GM21825 (cell line): ENCODE measurements around the gene EME1.
"Not testable (repeated sequence)": the region's sequence is repeated elsewhere in the genome, so short reads cannot be mapped to it uniquely, and the experiment has no call there.

ENCODE experiments used
- ATAC-seq: cut with Tn5 transposase; IDR thresholded peaks from one replicate; pipeline ENCODE4 v1.9.1; 2021; ENCODE audit warnings: mild to moderate bottlenecking, moderate library complexity; ENCODE audit not compliant: unreplicated experiment

EME1 gene, protein sequence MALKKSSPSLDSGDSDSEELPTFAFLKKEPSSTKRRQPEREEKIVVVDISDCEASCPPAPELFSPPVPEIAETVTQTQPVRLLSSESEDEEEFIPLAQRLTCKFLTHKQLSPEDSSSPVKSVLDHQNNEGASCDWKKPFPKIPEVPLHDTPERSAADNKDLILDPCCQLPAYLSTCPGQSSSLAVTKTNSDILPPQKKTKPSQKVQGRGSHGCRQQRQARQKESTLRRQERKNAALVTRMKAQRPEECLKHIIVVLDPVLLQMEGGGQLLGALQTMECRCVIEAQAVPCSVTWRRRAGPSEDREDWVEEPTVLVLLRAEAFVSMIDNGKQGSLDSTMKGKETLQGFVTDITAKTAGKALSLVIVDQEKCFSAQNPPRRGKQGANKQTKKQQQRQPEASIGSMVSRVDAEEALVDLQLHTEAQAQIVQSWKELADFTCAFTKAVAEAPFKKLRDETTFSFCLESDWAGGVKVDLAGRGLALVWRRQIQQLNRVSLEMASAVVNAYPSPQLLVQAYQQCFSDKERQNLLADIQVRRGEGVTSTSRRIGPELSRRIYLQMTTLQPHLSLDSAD

DNA sequence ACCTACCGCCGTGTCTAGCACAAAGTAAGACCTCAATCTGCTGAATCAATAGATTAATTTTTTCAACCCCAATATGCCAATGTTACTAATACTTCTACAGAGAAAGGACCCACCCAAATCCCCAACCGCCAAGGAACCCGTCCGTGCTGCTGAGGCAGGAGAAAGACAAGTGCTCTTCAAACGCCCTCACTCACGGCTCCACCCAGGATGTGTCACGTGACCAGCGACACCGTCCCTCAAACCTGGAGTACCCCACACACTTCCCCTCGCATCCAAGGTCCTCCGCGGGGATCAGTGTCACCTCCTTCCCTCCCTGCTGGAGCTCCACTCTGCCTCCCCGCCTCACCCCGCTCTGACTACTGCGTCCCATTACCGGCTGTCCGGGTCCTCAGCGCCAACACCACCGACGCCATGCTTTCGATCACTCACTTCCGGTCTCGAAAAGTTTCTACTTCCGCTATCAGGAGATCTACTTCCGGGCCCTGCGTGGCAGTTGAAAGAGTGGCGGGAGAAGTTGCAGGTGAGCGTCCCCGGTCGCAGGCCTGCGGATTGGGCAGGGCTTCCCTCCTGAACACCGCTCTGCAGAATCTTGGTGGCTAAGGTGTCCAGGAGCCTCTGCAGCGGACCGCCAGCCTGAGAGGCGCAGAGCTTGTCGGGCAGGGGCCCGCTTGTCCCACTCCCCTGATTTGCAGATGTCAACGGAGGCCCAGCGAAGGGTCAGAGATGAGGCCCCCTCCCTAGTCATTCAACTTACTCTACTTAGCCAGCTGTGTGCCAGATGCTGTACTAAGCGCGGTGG lies at the start of gene EME1, which contains the start of gene MRPL27:
Gene EME1 (plus strand): TSS at position 472 of the 799 bp plus-strand sequence. CDS start 1,980 bp downstream, outside the sequence.
Gene MRPL27 (minus strand): TSS at position 427 of the 799 bp plus-strand sequence. CDS start 14 bp downstream, at position 413.
- peak; percentile 81 for ATAC-seq

DNA sequence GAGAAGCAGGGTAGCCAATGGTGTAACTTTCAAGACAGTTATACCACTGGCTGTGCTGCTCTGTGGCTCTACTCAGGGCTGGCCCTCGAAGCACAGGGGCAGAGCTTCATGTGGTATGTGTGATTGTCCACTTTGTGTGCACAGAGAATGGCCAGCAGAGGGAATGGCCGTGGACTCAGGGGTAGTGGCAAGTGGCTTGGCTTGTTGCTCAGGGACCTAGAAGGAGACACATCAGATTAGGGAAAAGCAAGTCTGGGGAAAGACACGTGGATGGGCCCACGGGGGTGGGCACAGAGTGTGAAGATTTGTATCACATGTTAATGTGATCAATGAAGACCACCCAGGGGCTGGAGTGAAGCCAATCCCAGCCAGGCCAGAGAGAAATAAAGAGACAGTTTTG lies 47.1 kb upstream of the EME1 start:
- ATAC-seq = no peak

GRCh38 chr17:50326831-50327364 lies 46.1 kb upstream of the EME1 start:
- no peak for ATAC-seq

- ATAC-seq = no peak
Observed at GRCh38 chr17:50328363-50329325, 44.4 kb upstream of the EME1 start.

GRCh38 chr17:50329716-50330115 lies 43.3 kb upstream of the EME1 start:
- no peak for ATAC-seq

DNA sequence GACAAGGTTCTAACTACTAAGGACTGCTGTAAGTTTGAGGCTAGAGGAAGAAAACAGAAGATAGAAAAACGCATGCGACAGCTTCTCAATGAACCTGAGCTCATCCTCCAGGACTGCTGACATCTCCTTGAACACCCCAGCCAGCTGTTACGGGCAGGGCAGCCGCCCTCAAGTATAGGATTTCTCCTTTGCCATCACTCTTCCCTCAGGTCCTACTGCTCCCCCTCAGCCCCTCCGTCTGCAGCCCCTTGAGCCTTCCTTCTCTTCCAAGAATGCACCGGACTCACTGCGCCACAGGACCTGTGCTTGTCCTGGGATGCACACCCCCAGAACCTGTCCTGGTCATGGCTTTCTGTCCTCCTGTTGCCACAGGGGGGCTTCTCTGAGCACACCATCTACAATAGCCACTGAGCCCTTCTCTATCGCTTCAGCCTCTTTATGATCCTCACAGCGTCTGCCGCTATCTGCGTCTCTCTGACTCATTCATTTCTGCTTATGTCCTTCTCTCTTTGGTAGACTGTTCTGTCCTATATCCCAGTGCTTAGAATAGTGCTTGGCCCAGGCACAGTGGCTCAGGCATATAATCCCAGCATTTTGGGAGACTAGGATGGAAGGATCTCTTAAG lies 42.8 kb upstream of the EME1 start:
- no peak for ATAC-seq

- no peak for ATAC-seq
Observed at GRCh38 chr17:50331085-50331791, 41.8 kb upstream of the EME1 start.

GRCh38 chr17:50332196-50332595 lies 40.8 kb upstream of the EME1 start:
- ATAC-seq = no peak

DNA sequence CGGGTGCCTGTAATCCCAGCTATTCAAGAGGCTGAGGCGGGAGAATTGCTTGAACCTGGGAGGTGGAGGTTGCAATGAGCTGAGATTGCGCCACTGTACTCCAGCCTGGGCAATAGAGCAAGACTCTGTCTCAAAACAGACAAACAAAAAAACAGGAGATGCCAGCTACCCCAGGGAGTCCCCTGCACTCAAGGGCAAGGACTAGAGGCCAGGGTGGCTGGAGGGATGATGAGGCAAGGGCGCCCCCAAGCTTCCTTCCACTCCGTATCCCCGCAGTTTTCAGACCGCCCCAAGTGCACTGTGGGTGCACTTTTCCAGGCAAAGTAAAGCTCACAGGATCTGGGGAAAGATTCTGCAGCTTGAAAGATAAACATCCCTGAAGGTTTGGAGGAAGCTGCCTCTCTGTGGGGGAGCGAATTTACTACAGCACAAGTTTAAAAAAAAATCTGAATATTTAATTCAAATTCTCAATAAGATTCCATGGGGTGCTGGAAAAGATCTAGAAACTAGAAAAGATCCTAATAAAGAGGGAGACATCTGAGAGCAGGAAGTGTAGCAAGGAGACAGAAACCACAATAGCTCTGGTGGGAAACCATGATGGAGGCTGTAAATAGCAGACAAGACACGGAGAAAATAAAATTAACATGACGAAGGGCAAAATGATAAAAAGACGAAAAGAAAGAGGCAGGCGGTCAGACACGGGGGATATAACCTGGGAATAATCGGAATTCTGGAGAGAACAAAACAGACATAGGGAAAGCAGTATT lies 39.6 kb upstream of the EME1 start:
- not testable (repeated sequence) for ATAC-seq

DNA sequence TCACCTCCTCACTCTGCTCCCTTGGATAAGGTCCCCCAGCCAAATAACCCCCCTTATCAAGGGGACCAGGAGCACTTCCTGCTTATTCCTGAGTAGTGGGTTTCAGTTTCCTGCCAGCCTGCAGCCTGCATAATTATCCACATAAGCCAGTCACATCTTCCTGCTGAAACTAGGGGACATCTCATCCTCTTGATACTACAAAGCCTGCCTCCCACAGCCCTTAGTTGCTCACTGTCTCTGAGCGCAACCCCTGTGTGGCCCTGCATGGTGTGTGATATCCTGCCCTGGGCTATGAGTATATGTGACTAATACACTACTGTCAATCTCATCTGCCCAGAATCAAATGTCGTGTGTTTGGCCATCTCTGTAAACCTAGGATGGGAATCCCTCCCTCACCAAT lies 35.1 kb upstream of the EME1 start:
- no peak for ATAC-seq

DNA sequence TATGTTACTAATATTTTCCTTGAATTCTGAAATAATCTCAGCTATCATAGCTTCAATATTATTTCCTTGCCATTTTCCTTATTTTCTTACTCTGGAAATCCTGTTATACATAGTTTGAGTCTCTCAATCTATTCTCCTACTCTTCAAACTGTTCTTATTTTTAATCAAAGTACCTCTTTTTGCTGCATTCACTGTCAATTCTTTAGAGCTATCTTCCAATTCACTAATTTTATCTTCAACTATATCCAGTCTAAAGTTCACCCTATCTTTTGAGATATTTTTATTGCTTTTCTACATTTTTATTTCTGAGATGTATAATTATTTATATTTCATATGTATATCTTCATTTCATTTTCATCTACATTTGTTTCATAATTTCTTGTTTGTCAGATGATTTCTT lies 34.4 kb upstream of the EME1 start:
- ATAC-seq = no peak

- no peak for ATAC-seq
Observed at GRCh38 chr17:50339381-50339780, 33.6 kb upstream of the EME1 start.

DNA sequence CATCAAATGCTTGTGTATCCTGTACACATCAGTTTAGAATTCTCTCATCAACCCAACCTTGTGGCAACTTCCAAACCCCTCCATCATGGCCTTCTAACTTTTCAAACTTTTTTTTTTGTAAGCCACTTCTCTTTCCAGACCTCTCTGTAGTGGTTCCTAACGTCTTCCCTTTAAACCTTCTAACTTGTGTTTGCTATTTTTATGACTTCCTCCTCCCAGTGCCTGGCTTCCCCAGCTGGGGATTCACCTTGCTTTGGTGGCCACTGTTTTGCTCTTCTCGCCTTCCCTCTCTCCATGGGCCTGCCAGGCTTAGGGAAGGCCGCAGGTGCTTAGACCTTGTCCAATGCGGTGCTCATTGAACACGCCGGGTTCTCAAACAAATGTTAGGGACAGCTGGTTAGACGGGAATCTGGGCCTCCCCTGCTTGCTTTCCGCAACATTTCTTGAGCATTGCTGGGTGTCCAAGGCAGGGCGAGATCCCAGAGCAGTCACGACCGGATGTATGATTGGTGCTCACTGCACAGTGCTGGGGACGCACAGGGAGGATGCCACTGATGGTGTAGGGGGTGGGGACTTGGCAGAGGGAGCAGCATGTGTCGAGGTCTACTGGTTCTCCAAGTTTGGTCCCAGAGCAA lies 28.2 kb upstream of the EME1 start:
- no peak for ATAC-seq

- peak; percentile 83 for ATAC-seq
Observed at GRCh38 chr17:50345432-50346312, 27.4 kb upstream of the EME1 start, which contains the start of gene XYLT2. XYLT2 (plus strand) TSS chr17:50346126; CDS start chr17:50346141, 15 bp downstream.

DNA sequence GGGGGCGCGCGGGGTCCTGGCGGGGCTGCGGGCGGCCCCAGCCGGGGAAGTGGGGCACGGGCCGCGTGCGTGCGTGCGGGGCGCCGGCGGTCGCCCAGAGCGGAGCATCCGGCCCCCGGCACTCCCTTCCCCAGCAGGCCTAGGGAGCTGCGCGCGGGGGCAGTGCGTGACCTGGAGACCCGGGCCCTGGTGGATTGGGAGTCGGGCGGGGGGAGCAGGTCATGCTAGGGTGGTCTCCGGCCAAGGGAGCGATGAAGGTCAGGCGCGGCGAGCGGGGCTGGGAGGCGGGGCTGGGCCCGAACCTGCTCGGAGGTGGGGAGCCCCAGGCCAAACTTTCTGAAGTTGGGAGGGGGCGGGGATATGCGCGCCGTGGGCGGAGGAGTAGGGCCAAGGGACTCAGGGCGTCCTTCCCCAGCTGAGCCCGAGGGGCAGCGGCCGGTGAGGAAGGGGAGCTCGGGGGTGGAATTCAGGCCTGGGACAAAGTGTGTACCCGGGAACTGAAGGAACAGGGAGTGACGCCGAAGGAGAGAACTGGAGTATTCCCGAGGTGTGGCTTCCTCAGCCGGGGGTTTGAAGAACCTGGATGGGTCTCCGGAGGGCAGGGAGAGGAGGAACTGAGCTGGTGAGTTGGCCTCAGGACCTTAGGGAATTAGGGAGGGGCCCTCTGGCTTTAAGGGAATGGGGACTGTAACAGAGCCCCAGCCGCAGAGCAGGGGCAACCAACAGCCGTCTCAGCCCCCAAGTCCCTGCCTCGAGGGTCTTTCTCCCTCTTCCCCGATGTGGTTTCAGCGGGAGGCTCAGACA lies 26.5 kb upstream of the EME1 start:
- peak; percentile 36 for ATAC-seq
